ENCODE results near the gene CCDC83. TPM values are rescaled to one million over a fixed set of nuclear protein-coding genes. Genes with fewer than 3 reads are reported as not detected.

Gene CCDC83
- not detected in 2 replicates for total RNA-seq

DNA sequence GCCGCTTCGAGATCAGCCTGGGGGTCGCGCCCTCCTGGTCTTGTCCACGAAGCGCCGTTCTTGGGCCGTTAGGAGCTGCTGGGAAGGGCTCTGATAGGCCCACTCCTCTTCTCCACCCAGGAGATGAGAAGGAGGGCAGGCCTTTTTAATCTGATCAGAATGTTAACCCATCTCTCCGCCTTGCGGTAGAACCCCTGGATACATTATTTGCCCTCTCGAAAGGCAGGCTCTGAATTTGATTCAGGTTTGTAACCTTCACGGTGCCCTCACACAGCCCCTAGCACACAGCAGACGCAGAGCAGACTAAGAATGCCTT is at the start of gene CCDC83:
CCDC83 (plus strand) TSS at position 43 of the 316 bp plus-strand sequence. CDS start 9,741 bp downstream, outside the sequence.

DNA sequence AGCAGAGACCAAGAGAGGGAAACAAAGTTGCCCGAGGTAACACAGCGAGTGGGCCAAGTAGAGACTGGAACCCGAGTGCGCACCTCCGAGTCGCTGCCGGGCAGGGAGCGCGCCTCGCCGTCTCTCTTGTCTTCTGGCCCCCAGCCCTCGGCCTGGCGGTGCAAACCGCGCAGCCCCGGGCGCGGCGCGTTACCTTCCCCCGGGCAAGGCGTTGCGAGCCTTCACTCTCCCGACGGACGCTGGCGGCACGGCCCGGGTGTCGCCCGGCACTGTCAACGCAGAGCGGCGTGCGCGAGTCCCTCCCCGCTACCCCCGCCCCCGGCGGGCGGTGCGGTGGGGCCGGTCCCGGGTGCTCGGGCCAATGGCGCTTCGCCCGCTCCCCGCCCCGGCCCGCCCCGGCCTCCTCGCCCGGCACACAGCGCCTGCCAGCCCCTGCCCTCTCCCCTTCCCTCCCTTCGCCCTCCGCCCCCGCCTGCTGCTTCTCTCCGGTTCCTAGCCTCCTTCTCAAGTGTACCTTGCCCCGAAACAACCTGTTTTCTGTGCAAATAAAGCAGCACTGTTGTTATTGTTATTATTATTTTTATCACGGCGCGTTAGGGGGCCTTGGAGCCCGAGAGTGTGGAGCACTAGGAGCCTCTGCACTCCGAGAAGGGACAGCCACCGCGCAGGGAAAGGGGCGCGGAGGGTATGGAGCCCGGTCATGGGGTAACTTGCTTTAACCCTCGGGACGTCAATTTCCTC is 44.1 kb upstream of the CCDC83 start, which contains the start of gene SYTL2:
SYTL2 (minus strand) TSS at position 271 of the 741 bp plus-strand sequence. CDS start 53,416 bp downstream, outside the sequence.

Other genes with a start within 250 kb of the CCDC83 start
- gene DLG2, start 228.0 kb upstream of the CCDC83 start, total RNA-seq, result 2.5 and 4.4 TPM in 2 replicates
- 53.6 and 96.9 TPM in 2 replicates for gene TMEM126B, start 226.8 kb upstream of the CCDC83 start, total RNA-seq
- 21.0 and 50.5 TPM in 2 replicates for gene TMEM126A, start 207.4 kb upstream of the CCDC83 start, total RNA-seq
- gene CREBZF, start 190.3 kb upstream of the CCDC83 start, total RNA-seq, result 39.5 and 44.9 TPM in 2 replicates
- 6.0 and 17.9 TPM in 2 replicates for gene CCDC89, start 169.2 kb upstream of the CCDC83 start, total RNA-seq
- gene SYTL2, start 44.2 kb upstream of the CCDC83 start, total RNA-seq, result 52.8 and 91.6 TPM in 2 replicates
- gene PICALM, start 213.7 kb downstream of the CCDC83 start, total RNA-seq, result 275 and 290 TPM in 2 replicates

All from smooth muscle cell of trachea (primary cell).